Measurements from ENCODE around the gene MGAT5. TPM values are rescaled to one million over a fixed set of nuclear protein-coding genes. Genes with fewer than 3 reads are reported as not detected.

The MGAT5 gene
- total and polyA plus RNA-seq, 3 experiments from 2014 or later: 6.4 to 42.4 (median 40.9) TPM

DNA sequence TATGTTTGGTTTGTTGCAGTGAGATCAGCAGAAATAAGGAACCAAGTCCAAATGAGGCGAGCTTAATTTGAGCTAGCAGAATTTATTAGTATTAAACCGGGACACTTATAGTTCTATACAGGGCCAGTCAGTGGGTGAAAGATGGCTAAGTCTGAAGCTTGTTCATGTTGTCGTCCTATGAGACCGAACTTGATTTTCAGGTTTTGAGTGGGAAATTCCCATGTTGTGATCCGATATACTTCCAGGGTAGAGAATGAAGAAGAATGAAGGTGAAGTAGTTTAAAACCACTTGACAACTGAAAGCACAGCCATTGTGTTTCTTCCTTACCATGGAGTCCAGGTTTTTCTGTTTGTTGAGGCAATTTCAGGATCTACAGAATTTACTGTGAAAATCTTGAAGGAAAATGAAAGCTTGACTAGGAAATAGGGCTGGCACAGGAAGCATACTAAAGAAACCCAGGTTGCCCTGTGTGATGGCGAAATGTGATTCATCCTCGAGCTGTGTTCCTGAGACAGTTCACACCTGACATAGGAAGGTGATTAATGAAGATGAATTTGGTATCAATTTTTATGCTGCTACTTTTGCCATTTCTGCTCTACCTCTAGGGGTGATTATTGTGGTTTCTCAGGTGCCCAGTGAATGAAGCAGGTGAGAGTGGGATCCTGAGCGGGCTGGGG lies 37.6 kb upstream of the MGAT5 start:
- Mint-ChIP-seq H3K27ac (peak overlapping the region; percentile 72 to 96 (median 91)), H3K9me3 (peaks cover 0 to 5% (median 0%) of the 10 kb centered on the region in 5 donors), H3K4me1 (peaks cover 56 to 81% (median 61%) of the 10 kb centered on the region in 3 donors), H3K27me3 (peaks cover 0 to 2% of the 10 kb centered on the region in 2 donors), H3K4me3 (peak overlapping the region in 5 of 7 donors; percentile 18 to 84 (median 69)), H3K36me3 (peaks cover 0 to 2% (median 1%) of the 10 kb centered on the region in 3 donors)
- no peaks in the 10 kb centered on the region for H3K36me3 ChIP-seq (ENCODE audit: insufficient read depth, low read length)
- no peaks in the 10 kb centered on the region for H3K27me3 ChIP-seq (ENCODE audit: insufficient read depth, low read length, poor library complexity, severe bottlenecking)
- no peaks in the 10 kb centered on the region for H3K9me3 ChIP-seq (ENCODE audit: low read length)
- no peak overlapping the region for H3K4me3 ChIP-seq (ENCODE audit: low read length)
- POLR2A ChIA-PET: no interaction called here
- no peak for DNase-seq
- CTCF ChIA-PET: interaction anchor here (1.0 to 4.1 kb wide), 6 partner anchors 9 to 196 kb away, joined by 4 to 15 read pairs (median 6); no protein-coding TSS in a partner anchor
- H3K27ac ChIP-seq (ENCODE audit: low read depth, low read length): no peak overlapping the region
- H3K4me1 ChIP-seq (ENCODE audit: insufficient read depth, low read length): peaks cover 43% of the 10 kb centered on the region

DNA sequence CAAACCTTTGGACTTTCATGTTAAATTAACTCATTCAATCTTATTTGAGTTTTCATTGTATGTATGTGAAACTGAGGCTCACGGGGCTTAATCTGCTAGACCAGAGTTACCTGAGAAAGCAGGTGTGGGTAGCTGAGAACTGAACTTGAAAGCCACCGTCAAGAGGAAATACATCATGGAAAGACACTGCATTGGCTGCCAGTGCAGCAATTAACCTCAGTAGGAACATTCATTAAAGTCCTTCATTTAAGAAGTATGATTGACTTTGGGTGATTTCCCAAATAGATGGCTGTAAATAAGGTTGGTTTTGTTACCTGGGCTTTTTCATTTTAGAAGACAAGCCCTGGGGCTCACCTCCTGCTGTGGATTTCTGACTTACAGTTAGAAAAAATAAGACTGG lies 36.5 kb upstream of the MGAT5 start:
- peak in 2 of 5 donors; percentile 24 to 51 for DNase-seq
- H3K36me3 ChIP-seq (ENCODE audit: insufficient read depth, low read length): no peaks in the 10 kb centered on the region
- peaks cover 0 to 2% of the 10 kb centered on the region in 2 donors for H3K27me3 Mint-ChIP-seq
- CTCF ChIA-PET: interaction anchor here (0.9 to 4.1 kb wide), 5 partner anchors 12 to 195 kb away, joined by 3 to 15 read pairs (median 9); no protein-coding TSS in a partner anchor
- peak overlapping the region; percentile 72 to 96 (median 92) for H3K27ac Mint-ChIP-seq
- POLR2A ChIA-PET: interaction anchor here (0.8 kb wide), 1 partner anchor 9 kb away, joined by 5 read pairs; no protein-coding TSS in a partner anchor
- peaks cover 59 to 90% (median 65%) of the 10 kb centered on the region in 3 donors for H3K4me1 Mint-ChIP-seq
- peaks cover 0 to 5% (median 0%) of the 10 kb centered on the region in 5 donors for H3K9me3 Mint-ChIP-seq
- H3K27me3 ChIP-seq (ENCODE audit: insufficient read depth, low read length, poor library complexity, severe bottlenecking): no peaks in the 10 kb centered on the region
- H3K27ac ChIP-seq (ENCODE audit: low read depth, low read length): no peak overlapping the region
- peaks cover 0 to 2% (median 1%) of the 10 kb centered on the region in 3 donors for H3K36me3 Mint-ChIP-seq
- no peak overlapping the region for H3K4me3 ChIP-seq (ENCODE audit: low read length)
- H3K4me1 ChIP-seq (ENCODE audit: insufficient read depth, low read length): peaks cover 43% of the 10 kb centered on the region
- H3K9me3 ChIP-seq (ENCODE audit: low read length): no peaks in the 10 kb centered on the region
- H3K4me3 Mint-ChIP-seq: peak overlapping the region in 6 of 7 donors; percentile 54 to 84 (median 78)

DNA sequence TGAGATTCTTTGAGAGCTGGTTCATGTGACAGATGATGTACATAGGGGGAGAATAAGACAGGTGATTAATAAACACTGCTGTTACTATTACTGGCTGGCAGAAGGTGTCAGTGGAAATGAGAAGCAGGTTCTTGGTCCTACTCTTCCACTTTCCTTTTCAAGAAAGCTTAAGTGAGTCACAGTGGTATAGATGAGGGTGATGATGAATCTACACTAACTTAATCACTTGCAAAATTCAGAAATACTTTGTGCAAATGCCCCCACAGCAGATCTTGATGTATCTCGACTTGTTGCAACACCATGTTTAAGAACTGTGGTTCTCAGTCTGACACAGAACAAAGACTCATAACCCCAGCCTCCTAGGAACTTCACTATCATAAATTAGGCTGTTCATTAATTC lies 35.9 kb upstream of the MGAT5 start:
- peaks cover 0 to 2% of the 10 kb centered on the region in 2 donors for H3K27me3 Mint-ChIP-seq
- H3K4me3 Mint-ChIP-seq: peak overlapping the region in 6 of 7 donors; percentile 54 to 82 (median 76)
- H3K4me1 Mint-ChIP-seq: peaks cover 59 to 85% (median 62%) of the 10 kb centered on the region in 3 donors

DNA sequence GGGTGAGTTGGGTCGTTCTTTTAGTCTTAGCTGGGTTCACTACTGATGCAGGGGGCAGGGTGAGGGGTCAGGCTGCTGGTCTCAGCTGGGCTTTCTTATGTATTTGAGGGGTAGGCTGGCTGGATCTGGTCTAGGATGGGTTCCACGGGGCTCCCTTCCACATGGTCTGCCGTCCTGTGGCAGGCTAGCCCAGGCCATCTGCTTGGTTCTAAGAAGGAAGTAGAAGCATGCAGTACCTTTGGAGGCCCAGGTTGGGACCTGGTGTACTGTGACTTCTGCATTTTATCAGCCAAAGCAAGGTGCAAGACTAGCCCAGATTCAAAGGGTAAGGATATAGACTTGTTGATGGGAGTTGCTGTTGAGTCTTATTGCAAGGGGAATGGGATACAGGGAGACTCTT lies 35.5 kb upstream of the MGAT5 start:
- Mint-ChIP-seq H3K27ac (peak overlapping the region; percentile 72 to 96 (median 92)), H3K36me3 (peaks cover 0 to 2% (median 1%) of the 10 kb centered on the region in 3 donors), H3K9me3 (peaks cover 0 to 5% (median 0%) of the 10 kb centered on the region in 5 donors), H3K4me1 (peaks cover 59 to 87% (median 65%) of the 10 kb centered on the region in 3 donors), H3K4me3 (peak overlapping the region in 6 of 7 donors; percentile 67 to 82 (median 76)), H3K27me3 (peaks cover 0 to 2% of the 10 kb centered on the region in 2 donors)
- POLR2A ChIA-PET: interaction anchor here (0.9 kb wide), 1 partner anchor 20 kb away, joined by 3 read pairs; no protein-coding TSS in a partner anchor
- no peaks in the 10 kb centered on the region for H3K36me3 ChIP-seq (ENCODE audit: insufficient read depth, low read length)
- H3K27me3 ChIP-seq (ENCODE audit: insufficient read depth, low read length, poor library complexity, severe bottlenecking): no peaks in the 10 kb centered on the region
- no peak for DNase-seq
- no peak overlapping the region for H3K4me3 ChIP-seq (ENCODE audit: low read length)
- no peaks in the 10 kb centered on the region for H3K9me3 ChIP-seq (ENCODE audit: low read length)
- H3K27ac ChIP-seq (ENCODE audit: low read depth, low read length): no peak overlapping the region
- peaks cover 43% of the 10 kb centered on the region for H3K4me1 ChIP-seq (ENCODE audit: insufficient read depth, low read length)
- CTCF ChIA-PET: interaction anchor here (0.9 to 4.1 kb wide), 10 partner anchors 10 to 194 kb away, joined by 3 to 15 read pairs (median 7); no protein-coding TSS in a partner anchor

More for the DNA sequence above, 35.9 kb upstream of the MGAT5 start:
- Mint-ChIP-seq H3K27ac (peak overlapping the region; percentile 72 to 96 (median 92)), H3K36me3 (peaks cover 0 to 2% (median 1%) of the 10 kb centered on the region in 3 donors), H3K9me3 (peaks cover 0 to 5% (median 0%) of the 10 kb centered on the region in 5 donors)
- Histone ChIP-seq H3K9me3 (ENCODE audit: low read length) (no peaks in the 10 kb centered on the region), H3K27me3 (ENCODE audit: insufficient read depth, low read length, poor library complexity, severe bottlenecking) (no peaks in the 10 kb centered on the region), H3K4me3 (ENCODE audit: low read length) (no peak overlapping the region), H3K4me1 (ENCODE audit: insufficient read depth, low read length) (peaks cover 43% of the 10 kb centered on the region), H3K27ac (ENCODE audit: low read depth, low read length) (no peak overlapping the region), H3K36me3 (ENCODE audit: insufficient read depth, low read length) (no peaks in the 10 kb centered on the region)
- ChIA-PET CTCF (interaction anchor here (0.9 to 4.1 kb wide), 8 partner anchors 10 to 194 kb away, joined by 3 to 15 read pairs (median 8); no protein-coding TSS in a partner anchor), POLR2A (no interaction called here)
- no peak for DNase-seq

DNA sequence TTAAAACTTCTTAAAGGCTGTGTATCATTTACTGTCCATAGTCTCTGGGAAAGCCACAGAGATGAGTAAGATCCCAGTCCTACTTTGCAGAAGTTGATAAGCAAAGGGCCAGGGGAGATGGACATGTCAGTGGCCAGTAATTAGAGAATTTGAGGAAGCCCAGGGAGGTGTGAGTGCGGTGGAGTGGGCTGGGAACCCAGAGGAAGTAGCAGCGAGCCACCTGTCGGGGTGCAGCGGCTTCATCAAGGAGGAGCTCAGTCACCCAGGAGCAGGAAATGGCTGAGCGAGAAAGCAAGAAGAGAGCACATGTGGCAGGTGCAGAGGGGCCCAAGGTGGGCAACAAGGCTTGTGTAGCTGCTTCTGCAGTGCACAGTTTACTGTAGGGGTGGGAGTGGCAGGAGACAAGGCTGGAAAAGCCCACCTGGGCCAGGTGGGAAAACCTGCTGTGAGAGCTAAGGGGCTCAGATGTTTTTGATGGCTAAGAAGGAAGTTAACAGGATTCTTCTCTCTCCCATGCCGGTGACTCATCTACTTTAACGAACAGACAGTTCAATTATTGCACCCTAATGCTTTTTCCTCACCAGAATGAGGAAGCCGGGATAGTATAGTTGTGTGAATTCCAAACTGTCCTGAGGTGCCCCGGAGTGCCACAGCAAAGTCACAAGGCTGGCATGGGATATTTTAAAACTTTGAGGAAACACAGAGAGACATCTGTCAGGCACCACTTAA lies 34.8 kb upstream of the MGAT5 start:
- Mint-ChIP-seq H3K36me3 (peaks cover 0 to 2% (median 1%) of the 10 kb centered on the region in 3 donors), H3K4me3 (peak overlapping the region in 6 of 7 donors; percentile 67 to 82 (median 76)), H3K4me1 (peaks cover 60 to 88% (median 71%) of the 10 kb centered on the region in 3 donors), H3K27me3 (peaks cover 0 to 2% of the 10 kb centered on the region in 2 donors), H3K9me3 (peaks cover 0 to 5% (median 0%) of the 10 kb centered on the region in 5 donors), H3K27ac (peak overlapping the region; percentile 72 to 96 (median 92))
- ChIA-PET CTCF (interaction anchor here (0.8 to 3.2 kb wide), 11 partner anchors 11 to 193 kb away, joined by 3 to 14 read pairs (median 5); no protein-coding TSS in a partner anchor), POLR2A (interaction anchor here (0.5 to 0.9 kb wide), 4 partner anchors 16 to 47 kb away, joined by 3 to 6 read pairs (median 4); no protein-coding TSS in a partner anchor)
- Histone ChIP-seq H3K4me3 (ENCODE audit: low read length) (peak overlapping the region; percentile 29), H3K27me3 (ENCODE audit: insufficient read depth, low read length, poor library complexity, severe bottlenecking) (no peaks in the 10 kb centered on the region), H3K4me1 (ENCODE audit: insufficient read depth, low read length) (peaks cover 43% of the 10 kb centered on the region), H3K9me3 (ENCODE audit: low read length) (no peaks in the 10 kb centered on the region), H3K36me3 (ENCODE audit: insufficient read depth, low read length) (no peaks in the 10 kb centered on the region), H3K27ac (ENCODE audit: low read depth, low read length) (no peak overlapping the region)
- DNase-seq: peak; percentile 6 to 63 (median 37)

DNA sequence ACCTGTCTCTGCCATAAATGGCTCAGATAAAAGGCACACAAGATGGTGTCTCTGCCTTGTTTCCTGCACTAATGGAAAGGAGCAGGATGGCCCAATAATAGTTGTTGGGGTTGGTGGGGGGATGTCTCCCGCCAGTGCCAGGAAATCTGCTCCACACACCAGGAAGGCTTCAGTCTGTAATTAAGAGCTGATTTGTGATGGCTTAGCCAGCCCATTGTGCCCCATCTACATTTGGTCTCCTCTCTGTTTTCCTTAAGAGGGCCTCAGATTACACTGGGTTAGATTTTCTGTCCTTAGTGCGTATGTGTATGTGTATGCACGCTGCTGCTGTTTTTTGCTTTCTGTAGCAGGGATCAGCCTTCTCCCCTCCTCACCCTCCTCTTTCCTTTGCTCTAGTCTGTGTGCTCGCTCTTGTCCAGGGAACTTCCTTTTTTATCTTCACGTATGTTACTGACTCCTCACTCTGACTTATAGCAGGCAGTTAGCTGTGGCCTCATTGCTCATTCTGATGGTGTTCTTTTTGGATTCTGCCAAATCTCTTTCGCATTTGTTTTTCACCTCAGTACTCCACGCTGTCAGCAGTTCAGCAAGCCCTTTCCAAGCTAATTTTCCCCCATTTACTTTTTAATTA lies 33.4 kb upstream of the MGAT5 start:
- Histone ChIP-seq H3K4me1 (ENCODE audit: insufficient read depth, low read length) (peaks cover 43% of the 10 kb centered on the region), H3K27ac (ENCODE audit: low read depth, low read length) (no peak overlapping the region), H3K36me3 (ENCODE audit: insufficient read depth, low read length) (no peaks in the 10 kb centered on the region), H3K27me3 (ENCODE audit: insufficient read depth, low read length, poor library complexity, severe bottlenecking) (no peaks in the 10 kb centered on the region), H3K4me3 (ENCODE audit: low read length) (no peak overlapping the region), H3K9me3 (ENCODE audit: low read length) (no peaks in the 10 kb centered on the region)
- Mint-ChIP-seq H3K4me1 (peaks cover 62 to 87% (median 80%) of the 10 kb centered on the region in 3 donors), H3K27me3 (peaks cover 0 to 2% of the 10 kb centered on the region in 2 donors), H3K36me3 (peaks cover 0 to 2% (median 0%) of the 10 kb centered on the region in 3 donors), H3K9me3 (no peaks in the 10 kb centered on the region), H3K4me3 (peak overlapping the region in 4 of 7 donors; percentile 6 to 70 (median 16)), H3K27ac (peak overlapping the region in 6 of 8 donors; percentile 7 to 94 (median 49))
- ChIA-PET CTCF (interaction anchor here (0.7 to 3.2 kb wide), 4 partner anchors 9 to 25 kb away, joined by 3 to 14 read pairs (median 10); no protein-coding TSS in a partner anchor), POLR2A (interaction anchor here (0.6 kb wide), 1 partner anchor 94 kb away, joined by 3 read pairs; no protein-coding TSS in a partner anchor)
- DNase-seq: no peak

DNA sequence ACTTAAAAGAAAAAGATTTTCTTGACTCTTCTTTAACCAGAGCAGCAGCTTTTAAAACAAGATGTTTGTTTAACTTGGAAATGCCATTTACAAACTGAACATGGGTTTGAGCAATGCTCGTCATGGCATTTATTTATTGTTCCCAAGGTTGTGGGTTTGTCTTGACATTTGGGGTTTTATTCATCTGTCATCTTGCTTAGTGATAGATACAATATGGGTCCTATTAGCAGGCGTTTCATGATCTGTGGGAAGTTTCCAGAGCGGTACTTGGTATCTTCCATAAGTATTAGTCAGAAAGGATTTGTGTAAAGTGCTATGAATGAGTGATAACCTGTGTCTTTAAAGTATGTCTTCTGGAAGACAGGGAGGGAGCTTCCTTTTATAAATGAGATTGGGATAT lies 29.9 kb upstream of the MGAT5 start:
- H3K27me3 Mint-ChIP-seq: no peaks in the 10 kb centered on the region
- Histone ChIP-seq H3K27me3 (ENCODE audit: insufficient read depth, low read length, poor library complexity, severe bottlenecking) (no peaks in the 10 kb centered on the region), H3K9me3 (ENCODE audit: low read length) (peaks cover 8% of the 10 kb centered on the region), H3K27ac (ENCODE audit: low read depth, low read length) (no peak overlapping the region), H3K4me1 (ENCODE audit: insufficient read depth, low read length) (peaks cover 14% of the 10 kb centered on the region), H3K36me3 (ENCODE audit: insufficient read depth, low read length) (no peaks in the 10 kb centered on the region), H3K4me3 (ENCODE audit: low read length) (no peak overlapping the region)
- ChIA-PET CTCF (interaction anchor here (1.0 to 3.0 kb wide), 3 partner anchors 16 to 104 kb away, joined by 3 to 9 read pairs (median 7); no protein-coding TSS in a partner anchor), POLR2A (no interaction called here)
- H3K9me3 Mint-ChIP-seq: peaks cover 4 to 14% (median 9%) of the 10 kb centered on the region in 5 donors
- DNase-seq: no peak
- no peak overlapping the region for H3K4me3 Mint-ChIP-seq
- no peak overlapping the region for H3K27ac Mint-ChIP-seq
- H3K36me3 Mint-ChIP-seq: peaks cover 2 to 14% (median 2%) of the 10 kb centered on the region in 3 donors
- peaks cover 54 to 84% (median 79%) of the 10 kb centered on the region in 3 donors for H3K4me1 Mint-ChIP-seq

Data from CD8-positive, alpha-beta memory T cell (primary cell).